ENCODE results near the gene TPM2.

Gene TPM2

DNA sequence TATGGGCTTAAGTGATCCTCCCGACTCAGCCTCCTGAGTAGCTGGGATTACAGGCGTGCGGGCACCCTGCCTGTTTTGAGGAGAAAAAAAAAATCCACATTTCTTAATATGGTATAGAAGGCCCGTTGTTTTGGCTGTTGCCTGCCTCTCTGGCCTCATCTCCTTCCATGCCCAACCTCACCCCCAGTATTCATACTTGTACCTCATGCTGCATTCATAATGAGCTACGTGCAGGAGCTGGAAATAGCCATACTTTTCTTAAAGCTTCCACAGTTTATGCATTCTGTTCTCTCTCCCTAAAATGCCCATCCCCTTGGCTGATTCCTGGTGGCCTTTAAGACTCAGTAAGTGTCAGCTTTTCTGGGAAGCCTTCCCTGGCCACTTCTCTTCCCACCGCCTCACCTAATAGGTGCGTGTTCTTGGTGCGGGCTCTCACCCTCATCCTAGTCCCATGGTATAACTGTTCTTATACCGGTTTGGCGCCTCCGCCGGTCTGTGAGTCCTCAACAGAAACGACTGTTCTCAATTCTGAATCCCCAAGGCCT is 2.1 kb upstream of the TPM2 start:
- DNase-seq = no peak

DNA sequence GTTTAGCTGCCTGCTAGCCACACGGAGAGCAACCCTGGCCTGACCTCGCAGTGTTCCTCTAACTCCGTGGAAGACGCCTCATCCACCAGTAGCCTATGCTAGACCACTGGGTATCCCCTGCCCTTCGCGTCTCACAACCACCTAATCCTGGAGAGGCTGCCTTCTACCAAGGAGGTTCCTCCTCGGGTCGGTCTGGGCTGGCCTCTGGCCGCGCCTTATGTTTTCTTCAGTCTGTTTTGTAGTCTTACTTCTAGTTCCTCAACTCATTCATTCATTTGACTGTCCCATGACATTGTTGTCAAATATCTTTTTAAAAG is 1.6 kb upstream of the TPM2 start:
- DNase-seq = no peak

DNA sequence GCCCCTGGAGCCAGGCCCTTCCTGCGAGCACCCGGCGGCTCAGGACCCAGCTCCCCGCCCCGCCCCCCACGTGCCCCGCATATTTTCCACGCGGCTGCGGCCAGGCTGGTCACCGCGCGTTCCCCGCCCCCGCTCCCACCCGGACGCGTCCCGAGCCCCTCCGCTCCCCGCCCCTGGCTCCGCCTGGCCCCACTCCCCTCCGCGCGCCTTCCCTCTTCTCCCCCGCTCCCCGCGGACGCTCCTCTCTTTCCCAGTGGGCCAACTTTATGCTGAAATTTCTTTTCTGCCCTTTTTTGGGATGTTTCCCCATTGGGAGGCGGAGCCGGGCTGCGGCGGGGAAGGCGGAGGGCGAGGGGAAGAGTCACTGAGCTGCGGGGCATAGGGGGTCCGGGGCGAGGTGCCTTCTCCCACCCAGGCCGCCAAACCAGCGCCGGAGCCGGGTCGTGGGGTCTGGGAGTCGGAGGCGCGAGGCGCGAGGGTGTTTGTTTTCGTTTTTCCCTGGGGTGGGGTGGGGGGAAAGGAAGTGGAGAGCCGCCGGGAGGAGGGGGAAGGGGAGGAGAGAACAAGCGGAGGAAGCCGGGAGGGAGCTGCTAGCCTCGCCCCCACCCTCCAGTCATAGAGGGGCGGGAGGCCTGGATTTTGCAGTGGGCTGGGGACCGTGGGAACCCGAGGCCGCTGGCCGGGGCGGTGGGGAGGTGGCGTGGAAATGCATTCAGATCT is 1.0 kb upstream of the TPM2 start:
- DNase-seq = peak; percentile 6

DNA sequence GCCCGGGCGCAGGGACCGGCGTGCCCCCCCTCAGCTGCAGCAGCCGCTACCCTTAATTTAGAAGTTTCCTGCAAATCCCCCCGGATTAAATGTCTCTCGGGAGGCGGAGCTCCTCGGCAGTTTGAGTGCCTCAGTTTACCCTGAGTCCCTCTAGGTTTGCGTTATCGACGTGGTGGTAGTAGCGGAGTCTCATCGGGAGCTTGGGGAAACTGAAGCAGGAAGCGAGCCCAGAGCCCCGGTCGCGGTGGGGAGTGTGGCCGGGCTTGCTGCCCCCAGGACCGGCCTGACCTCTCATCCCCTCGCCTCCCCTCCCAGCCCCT is 529 bp upstream of the TPM2 start:
- DNase-seq = no peak

DNA sequence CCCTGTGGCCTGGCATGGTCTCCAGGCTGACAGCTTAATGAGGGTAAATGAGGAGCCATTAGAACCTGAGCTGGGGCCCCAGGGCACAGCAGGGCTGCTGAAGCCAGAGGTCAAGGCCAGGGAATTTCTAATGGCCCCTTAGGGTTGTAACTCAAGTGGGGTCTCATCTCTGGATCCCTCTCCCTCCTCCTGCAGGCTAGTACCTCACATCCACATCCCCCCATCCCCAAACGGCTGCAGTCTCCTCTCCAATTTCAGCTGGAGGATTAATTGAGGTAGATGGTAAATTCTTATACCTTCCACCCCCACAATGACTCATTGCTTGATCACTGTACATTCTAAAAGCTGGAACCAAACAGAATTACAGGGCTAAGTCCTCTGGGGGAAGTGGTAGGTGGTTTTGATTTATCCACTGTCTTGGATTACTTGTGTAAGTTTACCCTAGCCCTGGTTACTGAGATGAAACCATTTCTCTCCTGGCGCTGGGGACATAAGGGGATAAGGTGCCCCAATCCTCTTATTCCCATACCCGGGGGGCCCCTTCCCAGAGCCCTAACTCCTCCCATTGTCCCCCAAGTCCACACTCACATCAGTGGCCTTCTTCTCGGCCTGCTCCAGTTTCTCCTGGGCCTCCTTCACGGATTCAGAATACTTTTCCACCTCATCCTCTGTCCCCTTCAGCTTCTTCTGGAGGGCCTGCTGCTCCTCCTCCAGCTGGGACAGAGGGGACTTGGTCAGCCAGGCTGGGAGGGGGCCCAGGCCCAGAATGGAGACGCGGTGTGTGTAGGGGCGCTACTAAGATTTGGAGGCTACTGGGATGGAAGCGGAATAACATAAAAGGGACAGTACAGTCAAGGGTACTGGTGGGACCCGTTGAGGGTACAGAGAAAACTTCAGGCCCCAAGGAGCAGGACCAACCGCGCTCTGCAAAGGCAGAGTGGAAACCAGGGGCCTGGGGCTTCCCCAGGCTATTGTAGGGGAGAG is 875 bp downstream of the TPM2 start:
- DNase-seq = no peak

DNA sequence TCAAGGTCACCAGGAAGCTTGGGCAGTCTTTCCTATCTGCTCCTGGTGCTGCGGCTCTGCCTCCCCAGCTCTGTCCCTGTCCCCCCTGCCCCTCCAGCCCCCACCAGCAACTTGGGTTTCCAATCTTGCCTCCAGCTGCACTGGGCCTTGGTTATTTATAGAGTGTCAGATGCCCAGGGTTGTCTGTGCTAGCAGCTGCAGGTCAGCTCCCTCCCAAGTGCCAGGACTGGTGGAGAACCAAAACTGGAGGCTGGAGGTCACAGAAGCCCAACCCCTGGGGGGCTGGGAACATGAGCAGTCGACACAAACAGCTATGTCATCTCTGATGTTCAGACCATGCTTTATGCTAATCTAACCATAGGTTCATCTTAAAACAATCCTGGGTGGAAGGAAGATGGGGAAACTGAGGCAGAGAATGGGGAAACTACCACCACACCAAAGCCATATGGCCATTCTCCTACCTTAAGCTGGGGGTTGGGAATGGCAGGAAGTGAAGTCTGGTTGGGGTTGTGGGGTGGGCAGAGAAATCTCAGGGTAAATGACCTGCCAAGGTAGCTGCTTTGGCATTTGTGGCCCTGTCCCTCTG is 1.7 kb downstream of the TPM2 start:
- no peak for DNase-seq

DNA sequence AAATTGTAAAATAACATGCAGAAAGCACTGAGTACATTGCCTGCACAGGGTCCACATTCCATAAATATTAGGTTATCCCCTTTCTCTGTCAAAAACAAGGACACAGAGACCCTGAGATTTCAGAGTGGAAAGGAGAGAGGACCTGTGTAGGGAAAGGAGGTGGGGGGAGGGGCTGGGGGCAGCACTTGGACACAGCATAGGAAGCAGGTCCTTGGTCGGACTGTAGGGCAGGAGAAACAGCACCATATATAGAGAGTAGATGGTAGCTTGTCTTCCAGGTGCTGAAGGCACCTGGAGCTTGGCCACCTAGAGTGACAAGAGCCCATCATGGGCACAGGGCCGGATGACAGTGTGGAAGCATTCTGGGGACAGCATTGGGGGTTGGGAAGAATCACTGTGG is 2.4 kb downstream of the TPM2 start:
- DNase-seq = no peak

DNA sequence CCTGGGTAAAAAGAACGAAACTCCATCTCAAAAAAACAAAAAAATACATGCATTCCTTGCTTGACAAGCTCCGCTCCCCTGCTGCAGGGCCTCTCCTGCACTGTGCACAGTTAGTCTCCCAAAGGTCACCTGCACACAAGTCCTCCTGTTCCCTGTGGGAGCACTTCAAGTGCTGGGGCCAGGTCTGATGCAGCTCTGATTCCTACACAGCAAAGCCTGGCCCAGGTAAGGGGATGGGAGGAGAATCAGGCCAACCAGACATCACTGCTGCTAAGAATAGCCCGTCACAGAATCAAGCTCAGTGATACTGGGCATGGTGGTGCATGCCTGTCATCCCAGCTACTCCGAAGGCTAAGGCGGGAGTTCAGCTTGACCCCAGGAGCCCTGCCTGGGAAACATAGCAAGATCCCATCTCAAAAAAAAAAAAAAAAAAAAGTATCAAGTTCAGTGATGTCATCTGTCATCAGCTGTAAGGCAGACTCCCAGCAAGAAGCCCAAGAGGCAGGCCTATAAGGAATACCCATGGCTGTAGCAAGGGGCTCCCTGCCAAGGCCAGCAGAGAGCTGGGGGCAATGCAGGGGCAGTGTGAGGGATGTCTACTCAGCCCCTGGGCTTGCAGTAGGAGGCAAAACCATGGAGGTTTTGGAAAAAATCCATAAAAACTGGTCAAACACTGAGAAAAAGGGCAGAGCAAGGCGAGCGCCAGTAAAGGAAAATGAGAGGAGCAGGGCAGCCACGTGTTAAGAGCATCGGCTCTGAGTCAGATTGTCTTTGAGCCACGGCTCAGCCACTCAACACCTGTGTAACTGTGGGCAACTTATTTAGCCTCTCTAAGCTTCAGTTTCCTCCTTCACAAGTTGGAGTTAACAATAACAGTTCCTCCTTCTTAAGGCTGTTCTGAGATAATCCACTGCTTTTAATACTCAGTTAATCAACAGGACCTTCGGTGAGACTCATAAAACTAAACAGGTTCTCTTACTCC is 3.2 kb downstream of the TPM2 start:
- no peak for DNase-seq

DNA sequence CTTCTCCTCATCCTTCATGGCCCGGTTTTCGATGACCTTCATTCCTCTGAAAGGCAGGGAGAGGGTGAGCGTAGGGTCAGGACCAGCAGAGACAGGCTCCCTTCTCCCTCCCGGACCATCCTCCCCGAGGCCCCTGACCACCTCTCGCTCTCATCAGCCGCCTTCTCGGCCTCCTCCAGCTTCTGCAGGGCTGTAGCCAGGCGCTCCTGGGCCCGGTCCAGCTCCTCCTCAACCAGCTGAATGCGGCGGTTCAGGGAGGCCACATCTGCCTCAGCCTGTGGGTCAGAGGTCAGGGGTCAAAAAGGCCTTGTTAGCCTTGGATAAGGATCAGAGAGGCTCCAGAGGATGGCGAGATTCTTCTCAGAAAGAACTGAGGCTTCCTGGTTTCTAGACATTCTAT is 4.2 kb downstream of the TPM2 start:
- DNase-seq = no peak

DNA sequence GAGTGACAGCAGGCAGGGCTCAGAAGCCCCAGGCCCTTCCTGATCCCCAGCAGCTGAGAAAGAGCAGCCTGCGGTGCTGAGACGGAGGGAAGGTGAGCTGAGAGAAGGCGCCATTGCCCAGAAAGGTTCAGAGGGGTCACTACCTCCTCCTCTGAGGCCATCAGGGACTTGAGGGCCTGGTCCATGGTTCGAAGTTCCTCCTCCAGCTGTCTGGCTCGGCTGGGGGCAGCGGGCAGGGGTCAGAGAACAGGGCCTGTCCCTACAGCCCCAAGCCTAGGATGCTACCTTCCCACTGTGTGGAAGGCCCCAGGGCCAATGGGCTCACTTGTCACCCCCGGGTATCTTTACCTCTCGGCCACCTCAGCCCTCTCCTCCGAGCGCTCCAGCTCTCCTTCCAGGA is 4.8 kb downstream of the TPM2 start:
- DNase-seq = no peak

DNA sequence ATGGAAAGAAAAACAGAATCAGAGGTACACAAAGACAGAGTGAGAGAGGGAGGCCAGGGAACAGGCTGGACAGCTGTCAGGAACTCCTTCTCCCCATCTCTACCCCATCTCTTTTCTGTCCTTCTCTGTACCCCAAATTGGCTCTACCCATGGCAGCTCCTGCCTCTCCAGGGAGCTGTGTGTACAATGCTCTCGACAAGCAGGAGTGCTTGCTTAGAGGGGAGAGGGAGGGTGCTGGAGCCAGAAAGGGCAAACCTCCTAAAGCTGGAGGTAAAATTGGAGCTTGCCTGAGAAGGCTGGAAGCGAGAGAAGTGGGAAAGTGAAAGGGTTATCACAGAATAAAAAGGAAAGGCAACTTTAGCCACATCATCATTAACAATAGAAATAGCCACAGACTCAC is 6.4 kb downstream of the TPM2 start:
- DNase-seq = no peak

DNA sequence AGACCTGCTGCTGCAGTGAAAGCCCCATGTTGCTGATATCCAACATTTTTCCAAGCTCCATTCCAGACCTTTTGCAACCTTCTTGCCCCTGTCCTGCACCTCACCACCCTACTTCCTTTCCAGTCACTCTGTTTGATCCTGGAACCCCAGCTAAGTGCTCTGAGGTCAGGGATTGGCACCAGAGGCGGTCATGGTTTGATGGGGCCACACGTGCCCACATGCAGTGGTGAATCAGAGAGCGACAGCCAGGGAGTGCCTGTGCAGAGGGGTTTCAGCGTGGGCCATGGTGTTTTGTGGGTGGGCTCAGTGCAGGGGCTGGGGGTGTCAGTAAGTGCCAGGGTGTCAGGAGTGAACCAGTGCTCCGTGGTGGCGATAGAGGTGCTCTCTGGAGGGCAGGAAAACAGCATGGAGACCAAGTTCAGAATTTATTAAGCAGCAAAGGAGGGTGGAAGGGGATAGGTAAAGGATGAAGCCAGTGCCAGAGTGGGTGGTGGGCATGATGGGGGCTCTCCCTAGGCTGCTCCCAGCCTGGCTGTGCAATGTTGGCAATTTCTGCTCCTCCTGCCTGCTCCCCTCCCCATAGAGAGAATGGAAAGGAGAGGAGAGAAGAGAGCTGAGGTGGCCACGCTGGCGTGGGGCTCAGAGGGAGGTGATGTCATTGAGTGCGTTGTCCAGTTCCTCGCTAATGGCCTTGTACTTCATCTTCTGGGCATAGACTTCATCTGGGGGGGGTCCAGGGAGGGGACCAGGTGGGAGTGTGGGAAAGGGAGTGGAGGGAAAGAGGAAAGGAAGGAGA is 7.0 kb downstream of the TPM2 start:
- no peak for DNase-seq

DNA sequence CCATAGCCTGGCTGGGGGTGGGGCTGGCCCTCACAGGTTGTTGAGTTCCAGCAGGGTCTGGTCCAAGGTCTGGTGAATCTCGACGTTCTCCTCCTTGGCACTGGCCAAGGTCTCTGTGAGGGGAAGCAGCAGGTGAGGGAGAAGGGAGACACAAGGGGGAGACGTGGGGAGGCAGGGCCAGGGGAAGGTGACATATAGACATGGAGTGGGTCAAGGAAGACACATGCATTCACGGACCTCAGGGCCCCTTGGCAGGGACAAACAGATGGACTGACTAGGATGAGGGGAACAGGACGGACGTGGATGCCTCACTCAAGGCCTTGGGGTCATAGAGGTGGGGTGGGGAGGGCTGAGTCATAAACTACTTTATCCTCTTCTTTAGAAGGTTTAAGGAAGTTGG is 7.7 kb downstream of the TPM2 start:
- DNase-seq = no peak

DNA sequence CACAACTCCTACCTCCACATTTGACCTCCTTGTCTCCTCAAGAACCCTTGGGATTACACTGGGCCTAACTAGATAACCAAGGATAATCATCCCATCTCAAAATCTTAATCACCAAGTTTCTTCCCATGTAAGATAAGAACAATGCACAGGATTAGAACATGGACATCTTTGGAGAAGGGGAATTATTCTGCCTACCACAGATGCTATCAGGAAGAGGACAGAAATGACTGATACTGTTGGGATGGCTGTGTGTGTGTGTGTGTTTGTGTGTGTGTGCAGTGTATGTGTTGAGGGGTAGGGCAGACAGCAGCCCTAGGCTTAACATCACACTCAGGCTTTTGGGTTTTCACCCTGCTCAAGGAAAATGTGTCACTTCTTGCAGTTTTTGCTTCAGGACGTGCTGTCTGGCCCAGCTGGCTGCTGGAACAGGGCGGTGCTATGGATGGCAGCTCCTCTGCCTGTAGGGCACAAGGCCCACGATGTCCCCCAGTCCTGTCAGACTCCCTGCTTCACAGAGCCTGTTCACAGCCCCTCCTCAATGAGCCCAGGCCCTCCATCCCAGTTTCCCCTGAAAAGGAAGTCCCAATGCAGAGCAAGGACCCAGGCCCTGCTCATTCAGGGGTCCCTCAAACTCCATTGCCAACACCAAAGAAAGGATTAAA is 8.3 kb downstream of the TPM2 start:
- DNase-seq = no peak

DNA sequence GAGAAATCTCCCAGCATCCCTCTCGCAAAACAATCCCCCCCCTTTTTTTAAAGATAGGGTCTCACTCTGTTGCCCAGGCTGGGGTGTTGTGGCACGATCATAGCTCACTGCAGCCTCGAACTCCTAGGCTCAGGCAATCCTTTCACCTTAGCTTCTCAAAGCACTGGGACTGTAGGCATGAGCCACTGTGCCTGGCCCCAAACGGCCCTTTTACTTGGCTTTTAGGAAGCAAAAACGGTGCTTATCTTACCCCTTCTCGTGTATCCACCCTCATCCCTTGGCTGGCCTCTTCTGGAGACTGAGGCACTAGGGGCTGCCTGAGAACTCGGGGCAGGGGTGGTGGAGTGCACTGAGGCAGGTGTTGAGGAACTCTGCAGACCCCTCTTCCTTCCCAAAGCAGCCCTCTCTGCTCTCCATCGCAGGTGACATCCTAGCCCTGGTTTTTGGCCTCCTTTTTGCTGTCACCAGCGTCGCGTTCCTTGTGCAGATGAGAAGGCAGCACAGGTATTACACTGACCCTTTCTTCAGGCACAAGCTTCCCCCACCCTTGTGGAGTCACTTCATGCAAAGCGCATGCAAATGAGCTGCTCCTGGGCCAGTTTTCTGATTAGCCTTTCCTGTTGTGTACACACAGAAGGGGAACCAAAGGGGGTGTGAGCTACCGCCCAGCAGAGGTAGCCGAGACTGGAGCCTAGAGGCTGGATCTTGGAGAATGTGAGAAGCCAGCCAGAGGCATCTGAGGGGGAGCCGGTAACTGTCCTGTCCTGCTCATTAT is 9.2 kb downstream of the TPM2 start:
- no peak for DNase-seq

DNA sequence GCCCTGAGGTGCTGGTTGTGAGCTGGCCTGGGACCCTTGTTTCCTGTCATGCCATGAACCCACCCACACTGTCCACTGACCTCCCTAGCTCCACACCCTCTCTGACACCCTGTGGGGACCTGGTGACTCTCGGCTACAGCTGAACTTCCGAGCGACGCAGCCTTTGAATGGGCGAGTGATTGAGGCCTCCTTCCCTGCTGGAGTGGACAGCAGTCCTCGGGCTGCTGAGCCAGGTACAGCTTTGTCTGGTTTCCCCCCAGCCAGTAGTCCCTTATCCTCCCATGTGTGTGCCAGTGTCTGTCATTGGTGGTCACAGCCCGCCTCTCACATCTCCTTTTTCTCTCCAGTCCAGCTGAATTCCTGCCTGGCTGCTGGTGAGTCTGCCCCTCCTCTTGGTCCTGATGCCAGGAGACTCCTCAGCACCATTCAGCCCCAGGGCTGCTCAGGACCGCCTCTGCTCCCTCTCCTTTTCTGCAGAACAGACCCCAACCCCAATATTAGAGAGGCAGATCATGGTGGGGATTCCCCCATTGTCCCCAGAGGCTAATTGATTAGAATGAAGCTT is 9.9 kb downstream of the TPM2 start:
- DNase-seq = no peak

DNA sequence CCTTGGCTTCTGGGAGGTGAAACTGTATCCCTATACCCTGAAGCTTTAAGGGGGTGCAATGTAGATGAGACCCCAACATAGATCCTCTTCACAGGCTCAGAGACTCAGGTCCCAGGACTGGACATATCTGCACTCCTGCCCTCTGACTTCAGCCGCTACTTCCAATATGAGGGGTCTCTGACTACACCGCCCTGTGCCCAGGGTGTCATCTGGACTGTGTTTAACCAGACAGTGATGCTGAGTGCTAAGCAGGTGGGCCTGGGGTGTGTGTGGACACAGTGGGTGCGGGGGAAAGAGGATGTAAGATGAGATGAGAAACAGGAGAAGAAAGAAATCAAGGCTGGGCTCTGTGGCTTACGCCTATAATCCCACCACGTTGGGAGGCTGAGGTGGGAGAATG is 10.6 kb downstream of the TPM2 start:
- no peak for DNase-seq

DNA sequence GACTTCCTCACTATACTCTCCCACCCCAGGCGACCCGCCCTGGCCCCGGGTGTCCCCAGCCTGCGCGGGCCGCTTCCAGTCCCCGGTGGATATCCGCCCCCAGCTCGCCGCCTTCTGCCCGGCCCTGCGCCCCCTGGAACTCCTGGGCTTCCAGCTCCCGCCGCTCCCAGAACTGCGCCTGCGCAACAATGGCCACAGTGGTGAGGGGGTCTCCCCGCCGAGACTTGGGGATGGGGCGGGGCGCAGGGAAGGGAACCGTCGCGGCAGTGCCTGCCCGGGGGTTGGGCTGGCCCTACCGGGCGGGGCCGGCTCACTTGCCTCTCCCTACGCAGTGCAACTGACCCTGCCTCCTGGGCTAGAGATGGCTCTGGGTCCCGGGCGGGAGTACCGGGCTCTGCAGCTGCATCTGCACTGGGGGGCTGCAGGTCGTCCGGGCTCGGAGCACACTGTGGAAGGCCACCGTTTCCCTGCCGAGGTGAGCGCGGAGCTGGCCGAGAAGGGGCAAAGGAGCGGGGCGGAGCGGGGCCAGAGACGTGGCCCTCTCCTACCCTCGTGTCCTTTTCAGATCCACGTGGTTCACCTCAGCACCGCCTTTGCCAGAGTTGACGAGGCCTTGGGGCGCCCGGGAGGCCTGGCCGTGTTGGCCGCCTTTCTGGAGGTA is 13.9 kb downstream of the TPM2 start:
- DNase-seq = no peak

DNA sequence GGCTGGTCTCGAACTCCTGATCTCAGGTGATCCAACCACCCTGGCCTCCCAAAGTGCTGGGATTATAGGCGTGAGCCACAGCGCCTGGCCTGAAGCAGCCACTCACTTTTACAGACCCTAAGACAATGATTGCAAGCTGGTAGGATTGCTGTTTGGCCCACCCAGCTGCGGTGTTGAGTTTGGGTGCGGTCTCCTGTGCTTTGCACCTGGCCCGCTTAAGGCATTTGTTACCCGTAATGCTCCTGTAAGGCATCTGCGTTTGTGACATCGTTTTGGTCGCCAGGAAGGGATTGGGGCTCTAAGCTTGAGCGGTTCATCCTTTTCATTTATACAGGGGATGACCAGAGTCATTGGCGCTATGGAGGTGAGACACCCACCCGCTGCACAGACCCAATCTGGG is 14.5 kb downstream of the TPM2 start:
- no peak for DNase-seq

DNA sequence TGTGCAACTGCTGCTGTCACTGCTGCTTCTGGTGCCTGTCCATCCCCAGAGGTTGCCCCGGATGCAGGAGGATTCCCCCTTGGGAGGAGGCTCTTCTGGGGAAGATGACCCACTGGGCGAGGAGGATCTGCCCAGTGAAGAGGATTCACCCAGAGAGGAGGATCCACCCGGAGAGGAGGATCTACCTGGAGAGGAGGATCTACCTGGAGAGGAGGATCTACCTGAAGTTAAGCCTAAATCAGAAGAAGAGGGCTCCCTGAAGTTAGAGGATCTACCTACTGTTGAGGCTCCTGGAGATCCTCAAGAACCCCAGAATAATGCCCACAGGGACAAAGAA is 15.7 kb downstream of the TPM2 start:
- DNase-seq = no peak

Measured in DMS79 (cell line).